ENCODE measurements around the gene PFKFB4. TPM values are rescaled to one million over a fixed set of nuclear protein-coding genes. Genes with fewer than 3 reads are reported as not detected.
"Not testable (repeated sequence)": the region's sequence is repeated elsewhere in the genome, so short reads cannot be mapped to it uniquely, and the experiment has no call there.

PFKFB4 gene
- total RNA-seq, 1 donor from 2014 or later: 53.0 TPM

- H3K27me3 Mint-ChIP-seq (ENCODE audit: low read depth); H3K27ac Mint-ChIP-seq; DNase-seq (ENCODE audit: low spot score); H3K4me3 Mint-ChIP-seq (ENCODE audit: low read depth); H3K9me3 Mint-ChIP-seq: not testable (repeated sequence)
- Mint-ChIP-seq H3K4me1 (ENCODE audit: low read depth) (peaks cover 33% of the 10 kb centered on the region), H3K36me3 (ENCODE audit: low read depth) (peaks cover 57% of the 10 kb centered on the region)
- intact Hi-C loops (cut with micrococcal nuclease): loop anchor here (10.0 kb wide), 1 partner anchor 307 kb away; the partner anchor contains the start of gene ZNF589
These were observed 5.0 kb downstream of the PFKFB4 start for GRCh38 chr3:48551651-48552050.

- peak; percentile 72 for DNase-seq (ENCODE audit: low spot score)
- no peaks in the 10 kb centered on the region for H3K27me3 Mint-ChIP-seq (ENCODE audit: low read depth)
- intact Hi-C loops (cut with micrococcal nuclease): loop anchor here (2.0 kb wide), 1 partner anchor 148 kb away; no protein-coding TSS in a partner anchor
- peaks cover 16% of the 10 kb centered on the region for H3K4me1 Mint-ChIP-seq (ENCODE audit: low read depth)
- peaks cover 62% of the 10 kb centered on the region for H3K36me3 Mint-ChIP-seq (ENCODE audit: low read depth)
- H3K27ac Mint-ChIP-seq: no peak overlapping the region
- H3K9me3 Mint-ChIP-seq: no peaks in the 10 kb centered on the region
- no peak overlapping the region for H3K4me3 Mint-ChIP-seq (ENCODE audit: low read depth)
These were observed 7.6 kb downstream of the PFKFB4 start for GRCh38 chr3:48548729-48549705.

GRCh38 chr3:48548126-48548525, 8.5 kb downstream of the PFKFB4 start:
- Mint-ChIP-seq H3K4me3 (ENCODE audit: low read depth) (no peak overlapping the region), H3K27ac (no peak overlapping the region), H3K9me3 (no peaks in the 10 kb centered on the region), H3K27me3 (ENCODE audit: low read depth) (no peaks in the 10 kb centered on the region), H3K36me3 (ENCODE audit: low read depth) (peaks cover 60% of the 10 kb centered on the region), H3K4me1 (ENCODE audit: low read depth) (peaks cover 9% of the 10 kb centered on the region)
- intact Hi-C loops (cut with micrococcal nuclease): loop anchor here (2.0 kb wide), 1 partner anchor 147 kb away; no protein-coding TSS in a partner anchor
- no peak for DNase-seq (ENCODE audit: low spot score)

- Mint-ChIP-seq H3K27me3 (ENCODE audit: low read depth) (no peaks in the 10 kb centered on the region), H3K36me3 (ENCODE audit: low read depth) (peaks cover 73% of the 10 kb centered on the region), H3K27ac (no peak overlapping the region), H3K4me3 (ENCODE audit: low read depth) (no peak overlapping the region), H3K9me3 (no peaks in the 10 kb centered on the region), H3K4me1 (ENCODE audit: low read depth) (peaks cover 8% of the 10 kb centered on the region)
- intact Hi-C loops (cut with micrococcal nuclease): no loop called here
- no peak for DNase-seq (ENCODE audit: low spot score)
These were observed 10.3 kb downstream of the PFKFB4 start for GRCh38 chr3:48546203-48546829.

- no peak for DNase-seq (ENCODE audit: low spot score)
- no peak overlapping the region for H3K4me3 Mint-ChIP-seq (ENCODE audit: low read depth)
- intact Hi-C loops (cut with micrococcal nuclease): no loop called here
- H3K36me3 Mint-ChIP-seq (ENCODE audit: low read depth): peaks cover 68% of the 10 kb centered on the region
- H3K9me3 Mint-ChIP-seq: no peaks in the 10 kb centered on the region
- H3K4me1 Mint-ChIP-seq (ENCODE audit: low read depth): peaks cover 2% of the 10 kb centered on the region
- H3K27me3 Mint-ChIP-seq (ENCODE audit: low read depth): no peaks in the 10 kb centered on the region
- no peak overlapping the region for H3K27ac Mint-ChIP-seq
These were observed 12.5 kb downstream of the PFKFB4 start for GRCh38 chr3:48544141-48544540.

- intact Hi-C loops (cut with micrococcal nuclease): no loop called here
- no peak for DNase-seq (ENCODE audit: low spot score)
- H3K4me3 Mint-ChIP-seq (ENCODE audit: low read depth): no peak overlapping the region
- no peak overlapping the region for H3K27ac Mint-ChIP-seq
- H3K27me3 Mint-ChIP-seq (ENCODE audit: low read depth): no peaks in the 10 kb centered on the region
- H3K9me3 Mint-ChIP-seq: no peaks in the 10 kb centered on the region
- peaks cover 67% of the 10 kb centered on the region for H3K36me3 Mint-ChIP-seq (ENCODE audit: low read depth)
- peaks cover 2% of the 10 kb centered on the region for H3K4me1 Mint-ChIP-seq (ENCODE audit: low read depth)
These were observed 13.2 kb downstream of the PFKFB4 start for GRCh38 chr3:48543271-48543866.

GRCh38 chr3:48538451-48538850, 18.2 kb downstream of the PFKFB4 start:
- peaks cover 2% of the 10 kb centered on the region for H3K4me1 Mint-ChIP-seq (ENCODE audit: low read depth)
- intact Hi-C loops (cut with micrococcal nuclease): no loop called here
- no peak overlapping the region for H3K27ac Mint-ChIP-seq
- no peaks in the 10 kb centered on the region for H3K9me3 Mint-ChIP-seq
- H3K27me3 Mint-ChIP-seq (ENCODE audit: low read depth): no peaks in the 10 kb centered on the region
- no peak for DNase-seq (ENCODE audit: low spot score)
- H3K4me3 Mint-ChIP-seq (ENCODE audit: low read depth): no peak overlapping the region
- peaks cover 75% of the 10 kb centered on the region for H3K36me3 Mint-ChIP-seq (ENCODE audit: low read depth)

GRCh38 chr3:48536785-48537184, 19.8 kb downstream of the PFKFB4 start:
- Mint-ChIP-seq H3K4me3 (ENCODE audit: low read depth) (no peak overlapping the region), H3K9me3 (no peaks in the 10 kb centered on the region), H3K36me3 (ENCODE audit: low read depth) (peaks cover 74% of the 10 kb centered on the region), H3K27me3 (ENCODE audit: low read depth) (no peaks in the 10 kb centered on the region), H3K27ac (no peak overlapping the region), H3K4me1 (ENCODE audit: low read depth) (no peaks in the 10 kb centered on the region)
- intact Hi-C loops (cut with micrococcal nuclease): no loop called here
- DNase-seq (ENCODE audit: low spot score): no peak

- intact Hi-C loops (cut with micrococcal nuclease): no loop called here
- no peaks in the 10 kb centered on the region for H3K27me3 Mint-ChIP-seq (ENCODE audit: low read depth)
- H3K4me3 Mint-ChIP-seq (ENCODE audit: low read depth): no peak overlapping the region
- H3K9me3 Mint-ChIP-seq: no peaks in the 10 kb centered on the region
- no peak overlapping the region for H3K27ac Mint-ChIP-seq
- H3K36me3 Mint-ChIP-seq (ENCODE audit: low read depth): peaks cover 73% of the 10 kb centered on the region
- DNase-seq (ENCODE audit: low spot score): no peak
- no peaks in the 10 kb centered on the region for H3K4me1 Mint-ChIP-seq (ENCODE audit: low read depth)
These were observed 20.5 kb downstream of the PFKFB4 start for GRCh38 chr3:48536116-48536515.

GRCh38 chr3:48535578-48535977, 21.0 kb downstream of the PFKFB4 start:
- Mint-ChIP-seq H3K9me3 (no peaks in the 10 kb centered on the region), H3K27me3 (ENCODE audit: low read depth) (no peaks in the 10 kb centered on the region), H3K27ac (no peak overlapping the region), H3K4me1 (ENCODE audit: low read depth) (no peaks in the 10 kb centered on the region), H3K4me3 (ENCODE audit: low read depth) (no peak overlapping the region), H3K36me3 (ENCODE audit: low read depth) (peaks cover 76% of the 10 kb centered on the region)
- intact Hi-C loops (cut with micrococcal nuclease): no loop called here
- no peak for DNase-seq (ENCODE audit: low spot score)

- Mint-ChIP-seq H3K9me3 (no peaks in the 10 kb centered on the region), H3K27me3 (ENCODE audit: low read depth) (no peaks in the 10 kb centered on the region), H3K36me3 (ENCODE audit: low read depth) (peaks cover 75% of the 10 kb centered on the region), H3K4me1 (ENCODE audit: low read depth) (no peaks in the 10 kb centered on the region), H3K4me3 (ENCODE audit: low read depth) (no peak overlapping the region), H3K27ac (no peak overlapping the region)
- intact Hi-C loops (cut with micrococcal nuclease): no loop called here
- no peak for DNase-seq (ENCODE audit: low spot score)
These were observed 23.6 kb downstream of the PFKFB4 start for GRCh38 chr3:48532977-48533337.

- Mint-ChIP-seq H3K36me3 (ENCODE audit: low read depth) (peaks cover 74% of the 10 kb centered on the region), H3K4me1 (ENCODE audit: low read depth) (no peaks in the 10 kb centered on the region), H3K27me3 (ENCODE audit: low read depth) (no peaks in the 10 kb centered on the region), H3K9me3 (no peaks in the 10 kb centered on the region), H3K27ac (no peak overlapping the region), H3K4me3 (ENCODE audit: low read depth) (no peak overlapping the region)
- DNase-seq (ENCODE audit: low spot score): no peak
- intact Hi-C loops (cut with micrococcal nuclease): no loop called here
These were observed 24.2 kb downstream of the PFKFB4 start for GRCh38 chr3:48532271-48532976.

Measured in activated T-helper 2 cell treated with anti-CD3 and anti-CD28 coated beads, Interferon-gamma antibody, Interleukin-2, Interleukin-4, amounts not matched to agents 10 μg/mL and 5 μg/mL and 100 μg/mL, durations not matched to agents 14 hours and 24 hours and 36 hours (primary cell).